ENCODE data around the gene KIF26B. TPM values are rescaled to one million over a fixed set of nuclear protein-coding genes. Genes with fewer than 3 reads are reported as not detected.

Gene KIF26B
- total RNA-seq, 1 donor from 2014 or later = 69.7 TPM

- no peak for TF ChIP-seq CTCF (IDR thresholded peaks at IDR 0.05; ENCODE audit: unreplicated experiment)
- peak overlapping the region; percentile 61 for H3K4me3 Mint-ChIP-seq
- H3K4me1 Mint-ChIP-seq = peaks cover 41% of the 10 kb centered on the region
- H3K27ac Mint-ChIP-seq = peak overlapping the region; percentile 86
- peaks cover 11% of the 10 kb centered on the region for H3K36me3 Mint-ChIP-seq
- no peaks in the 10 kb centered on the region for H3K9me3 Mint-ChIP-seq
- DNase-seq (ENCODE audit: low spot score in 2 of 2, unreplicated experiment in 2 of 2) = peak in 1 of 2 experiments; percentile 43
- H3K27me3 Mint-ChIP-seq (ENCODE audit: low read depth) = no peaks in the 10 kb centered on the region
Measured at GRCh38 chr1:245166471-245166885, 11.7 kb downstream of the KIF26B start.

DNA sequence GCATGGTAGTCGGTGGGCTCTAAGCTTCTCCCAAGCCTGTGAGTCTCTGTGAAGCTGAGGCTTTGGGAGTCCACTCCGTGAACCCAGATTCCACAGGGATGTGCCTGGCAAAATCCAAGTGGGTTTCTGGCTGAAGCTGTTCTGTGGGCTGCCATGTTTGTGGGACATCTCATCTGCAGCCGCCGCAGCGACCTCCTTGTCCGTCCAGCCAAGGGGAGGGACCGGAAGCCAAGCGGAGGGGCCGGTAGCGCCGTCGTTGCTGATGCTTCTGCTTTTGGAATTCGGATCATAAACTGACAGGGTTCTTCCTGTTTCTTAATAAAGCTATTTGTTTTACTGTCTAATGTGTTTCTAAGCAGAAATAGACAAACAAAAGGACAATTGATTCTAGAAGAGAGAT, 13.3 kb downstream of the KIF26B start:
- TF ChIP-seq CTCF (IDR thresholded peaks at IDR 0.05; ENCODE audit: unreplicated experiment) = no peak
- no peak for DNase-seq (ENCODE audit: low spot score in 2 of 2, unreplicated experiment in 2 of 2)
- no peak overlapping the region for H3K27ac Mint-ChIP-seq
- no peaks in the 10 kb centered on the region for H3K27me3 Mint-ChIP-seq (ENCODE audit: low read depth)
- H3K36me3 Mint-ChIP-seq = peaks cover 23% of the 10 kb centered on the region
- no peak overlapping the region for H3K4me3 Mint-ChIP-seq
- peaks cover 7% of the 10 kb centered on the region for H3K9me3 Mint-ChIP-seq
- peaks cover 34% of the 10 kb centered on the region for H3K4me1 Mint-ChIP-seq

GRCh38 chr1:245168906-245169305, 14.1 kb downstream of the KIF26B start:
- no peak overlapping the region for H3K4me3 Mint-ChIP-seq
- H3K9me3 Mint-ChIP-seq = peaks cover 9% of the 10 kb centered on the region
- no peaks in the 10 kb centered on the region for H3K27me3 Mint-ChIP-seq (ENCODE audit: low read depth)
- no peak overlapping the region for H3K27ac Mint-ChIP-seq
- no peak for TF ChIP-seq CTCF (IDR thresholded peaks at IDR 0.05; ENCODE audit: unreplicated experiment)
- H3K4me1 Mint-ChIP-seq = peaks cover 34% of the 10 kb centered on the region
- H3K36me3 Mint-ChIP-seq = peaks cover 25% of the 10 kb centered on the region
- DNase-seq (ENCODE audit: low spot score in 2 of 2, unreplicated experiment in 2 of 2) = no peak

DNA sequence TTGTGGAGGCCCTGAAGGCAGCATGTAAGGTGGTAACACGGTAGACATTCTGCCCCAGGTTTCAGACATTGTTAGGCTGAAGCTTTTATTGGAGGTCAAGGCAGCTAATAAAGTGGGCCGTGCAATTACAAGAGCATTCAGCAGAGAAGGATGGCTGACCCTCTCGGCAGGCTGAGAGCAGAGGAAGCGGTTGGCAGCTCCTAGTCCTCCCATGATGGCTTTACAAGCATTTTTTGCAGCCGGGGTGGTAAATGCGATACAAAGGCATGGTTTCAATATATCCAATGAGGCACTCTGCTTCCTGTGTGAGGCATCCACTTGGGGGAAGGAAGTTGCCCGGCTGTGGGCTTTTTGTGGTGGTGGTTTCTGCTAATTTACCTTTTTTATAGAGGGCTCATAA, 14.6 kb downstream of the KIF26B start:
- peaks cover 27% of the 10 kb centered on the region for H3K36me3 Mint-ChIP-seq
- H3K27me3 Mint-ChIP-seq (ENCODE audit: low read depth) = no peaks in the 10 kb centered on the region
- no peak for DNase-seq (ENCODE audit: low spot score in 2 of 2, unreplicated experiment in 2 of 2)
- no peak overlapping the region for H3K27ac Mint-ChIP-seq
- H3K4me3 Mint-ChIP-seq = no peak overlapping the region
- peaks cover 36% of the 10 kb centered on the region for H3K4me1 Mint-ChIP-seq
- TF ChIP-seq CTCF (IDR thresholded peaks at IDR 0.05; ENCODE audit: unreplicated experiment) = no peak
- H3K9me3 Mint-ChIP-seq = peaks cover 9% of the 10 kb centered on the region

GRCh38 chr1:245172026-245172425, 17.2 kb downstream of the KIF26B start:
- Mint-ChIP-seq H3K9me3 (peaks cover 9% of the 10 kb centered on the region), H3K27me3 (ENCODE audit: low read depth) (no peaks in the 10 kb centered on the region), H3K27ac (no peak overlapping the region), H3K36me3 (peaks cover 27% of the 10 kb centered on the region), H3K4me1 (peaks cover 21% of the 10 kb centered on the region), H3K4me3 (no peak overlapping the region)
- no peak for DNase-seq (ENCODE audit: low spot score in 2 of 2, unreplicated experiment in 2 of 2)
- no peak for TF ChIP-seq CTCF (IDR thresholded peaks at IDR 0.05; ENCODE audit: unreplicated experiment)

- no peak for DNase-seq (ENCODE audit: low spot score in 2 of 2, unreplicated experiment in 2 of 2)
Measured at GRCh38 chr1:245172829-245173228, 18.0 kb downstream of the KIF26B start.

More at GRCh38 chr1:245172829-245173228, 18.0 kb downstream of the KIF26B start:
- no peaks in the 10 kb centered on the region for H3K27me3 Mint-ChIP-seq (ENCODE audit: low read depth)
- TF ChIP-seq CTCF (IDR thresholded peaks at IDR 0.05; ENCODE audit: unreplicated experiment) = no peak
- peaks cover 9% of the 10 kb centered on the region for H3K9me3 Mint-ChIP-seq
- peaks cover 25% of the 10 kb centered on the region for H3K4me1 Mint-ChIP-seq
- no peak overlapping the region for H3K27ac Mint-ChIP-seq
- no peak overlapping the region for H3K4me3 Mint-ChIP-seq
- peaks cover 27% of the 10 kb centered on the region for H3K36me3 Mint-ChIP-seq

Data from mesothelial cell of epicardium (in vitro differentiated cells).